ENCODE data around the gene PDZK1IP1. TPM values are rescaled to one million over a fixed set of nuclear protein-coding genes. Genes with fewer than 3 reads are reported as not detected.
A peak's percentile ranks its signal among the peaks of the same experiment; 100 is the strongest.

PDZK1IP1 gene
- total and polyA plus RNA-seq, 12 donors, result 0.17 to 16.9 (median 3.8) TPM

DNA sequence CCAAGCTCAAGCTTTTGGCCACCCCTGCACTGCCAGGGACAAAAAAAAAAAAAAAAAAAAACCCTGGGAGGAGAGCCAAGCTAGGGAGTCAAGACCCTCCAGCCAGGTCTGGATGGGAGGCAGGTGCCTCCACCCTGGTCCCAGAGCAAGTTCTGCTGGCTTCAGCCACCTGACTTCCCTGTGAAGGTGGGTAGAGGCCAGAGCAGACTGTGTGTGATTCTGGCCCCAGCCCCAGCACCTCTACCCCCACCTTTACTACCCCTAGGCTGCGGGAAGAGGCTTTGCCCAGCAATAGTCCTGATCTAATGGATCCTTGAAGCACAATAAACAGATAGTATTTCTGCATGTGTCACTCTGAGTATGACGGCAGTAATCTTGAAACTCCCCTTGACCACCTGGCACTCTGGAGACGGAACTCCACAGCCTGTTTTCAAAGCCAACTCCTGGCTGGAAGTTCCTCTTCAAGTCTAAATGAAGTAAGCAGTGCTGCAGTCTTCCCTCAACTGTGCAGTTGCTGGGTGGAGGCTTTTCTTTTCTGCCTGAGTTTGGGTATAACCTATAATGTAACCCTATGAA is 9.8 kb downstream of the PDZK1IP1 start:
- Histone ChIP-seq H3K36me3 (replicated peaks in 1 of 2) (no peaks in the 10 kb centered on the region), H3K4me3 (no peak overlapping the region), H3K27ac (no peak overlapping the region), H3K27me3 (peaks cover 8% of the 10 kb centered on the region), H3K9me3 (replicated peaks in 1 of 3) (no peaks in the 10 kb centered on the region), H3K4me1 (replicated peaks in 1 of 2) (peaks cover 5 to 11% of the 10 kb centered on the region in 2 donors)
- TF ChIP-seq POLR2A (IDR thresholded peaks at IDR 0.05), result no peak
- TF ChIP-seq, protein P1, sequence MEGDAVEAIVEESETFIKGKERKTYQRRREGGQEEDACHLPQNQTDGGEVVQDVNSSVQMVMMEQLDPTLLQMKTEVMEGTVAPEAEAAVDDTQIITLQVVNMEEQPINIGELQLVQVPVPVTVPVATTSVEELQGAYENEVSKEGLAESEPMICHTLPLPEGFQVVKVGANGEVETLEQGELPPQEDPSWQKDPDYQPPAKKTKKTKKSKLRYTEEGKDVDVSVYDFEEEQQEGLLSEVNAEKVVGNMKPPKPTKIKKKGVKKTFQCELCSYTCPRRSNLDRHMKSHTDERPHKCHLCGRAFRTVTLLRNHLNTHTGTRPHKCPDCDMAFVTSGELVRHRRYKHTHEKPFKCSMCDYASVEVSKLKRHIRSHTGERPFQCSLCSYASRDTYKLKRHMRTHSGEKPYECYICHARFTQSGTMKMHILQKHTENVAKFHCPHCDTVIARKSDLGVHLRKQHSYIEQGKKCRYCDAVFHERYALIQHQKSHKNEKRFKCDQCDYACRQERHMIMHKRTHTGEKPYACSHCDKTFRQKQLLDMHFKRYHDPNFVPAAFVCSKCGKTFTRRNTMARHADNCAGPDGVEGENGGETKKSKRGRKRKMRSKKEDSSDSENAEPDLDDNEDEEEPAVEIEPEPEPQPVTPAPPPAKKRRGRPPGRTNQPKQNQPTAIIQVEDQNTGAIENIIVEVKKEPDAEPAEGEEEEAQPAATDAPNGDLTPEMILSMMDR (IDR thresholded peaks at IDR 0.05), result no peak
- WGBS, 4 donors, result 44 to 67% (median 58%) methylated on average over 3 of the region's 3 CpGs
- intact Hi-C loops (cut with DNase I), result loop anchor here (5.0 to 10.0 kb wide), 3 partner anchors 77 to 545 kb away; partner anchors contain the start of gene FOXD2 (in 1 of the 2)
- peak in 1 of 7 donors; percentile 42 for DNase-seq

DNA sequence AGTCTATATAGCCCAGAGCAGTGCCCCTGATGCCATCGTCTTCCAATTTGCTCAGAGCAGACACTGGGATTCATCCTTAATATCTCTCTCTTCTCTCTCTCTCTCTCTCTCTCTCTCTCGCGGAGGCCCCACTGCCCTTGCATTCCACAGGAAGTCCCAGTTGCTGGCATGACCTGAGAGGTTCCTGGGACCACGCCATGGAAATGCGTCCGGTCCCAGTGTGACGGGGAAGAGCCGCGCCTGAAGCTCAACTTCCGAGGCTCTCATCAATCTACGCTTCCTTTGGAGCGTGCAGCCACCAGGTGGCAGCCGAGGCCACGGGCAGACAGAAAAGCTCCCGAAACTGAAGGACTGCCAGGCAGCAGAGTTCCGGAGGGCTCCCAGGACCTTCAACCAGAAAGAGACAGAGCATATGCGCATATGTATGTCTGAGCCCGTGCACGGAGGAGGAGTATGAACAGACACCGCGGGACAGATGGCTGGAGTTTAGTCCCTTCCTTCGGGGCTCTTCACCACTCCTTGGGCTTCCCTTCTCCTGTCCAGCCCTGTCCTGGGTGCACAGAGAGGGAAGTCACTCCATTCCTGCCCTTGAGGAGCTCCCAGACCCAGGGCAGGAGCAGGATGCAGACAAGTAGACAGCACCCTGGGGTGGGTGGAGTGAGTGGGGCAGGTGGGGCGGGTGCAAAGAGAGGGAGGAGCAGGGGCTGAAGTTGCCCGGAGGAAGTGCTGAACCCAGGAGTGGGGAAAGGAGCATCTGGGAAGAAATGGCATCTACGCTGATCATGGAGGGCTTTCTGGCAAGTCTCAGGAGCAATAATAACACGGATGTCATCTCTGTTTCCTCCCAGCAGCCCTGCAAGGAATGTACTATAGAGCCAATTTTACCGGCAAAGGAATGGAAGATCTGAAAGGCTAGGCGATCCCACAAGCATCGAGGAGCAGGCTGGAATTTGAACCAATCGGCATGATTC is 10.5 kb downstream of the PDZK1IP1 start:
- peaks cover 8% of the 10 kb centered on the region for H3K27me3 ChIP-seq
- TF ChIP-seq, protein P1 (IDR thresholded peaks at IDR 0.05), result peak; percentile 86 to 94 (median 93)
- peak in 1 of 2 donors; percentile 28 for TF ChIP-seq POLR2A (IDR thresholded peaks at IDR 0.05)
- H3K36me3 ChIP-seq (replicated peaks in 1 of 2), result no peaks in the 10 kb centered on the region
- H3K9me3 ChIP-seq (replicated peaks in 1 of 3), result no peaks in the 10 kb centered on the region
- WGBS, 4 donors, result 6 to 16% (median 10%) methylated on average over 9 to 30 of the region's 30 CpGs
- H3K4me1 ChIP-seq (replicated peaks in 1 of 2), result peaks cover 5 to 11% of the 10 kb centered on the region in 2 donors
- intact Hi-C loops (cut with DNase I), result no loop called here
- DNase-seq, result peak; percentile 87 to 96 (median 95)
- peak overlapping the region in 3 of 4 donors; percentile 7 to 60 (median 48) for H3K4me3 ChIP-seq
- H3K27ac ChIP-seq, result peak overlapping the region in 1 of 5 donors; percentile 78

DNA sequence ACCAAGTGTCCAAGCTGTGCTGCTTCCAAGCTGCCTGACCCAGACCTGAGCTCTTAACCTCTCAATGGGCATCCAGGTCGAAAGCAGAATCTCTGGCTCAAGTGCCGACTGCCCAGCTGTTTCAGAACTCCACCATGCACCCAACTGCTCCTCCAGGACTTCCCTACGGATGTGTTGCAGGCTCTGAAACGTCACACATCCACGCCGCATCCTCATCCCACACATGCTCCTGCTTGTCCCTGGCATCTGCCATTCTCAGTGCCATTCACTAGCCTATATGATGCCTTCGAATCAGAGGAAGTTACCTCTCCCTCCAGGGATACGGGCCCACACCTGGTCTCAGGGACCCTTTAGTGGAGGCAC is 11.2 kb downstream of the PDZK1IP1 start:
- WGBS, 4 donors, result 79 to 85% (median 83%) methylated on average over 8 of the region's 8 CpGs
- H3K4me3 ChIP-seq, result peak overlapping the region in 1 of 4 donors; percentile 60
- TF ChIP-seq, protein P1 (IDR thresholded peaks at IDR 0.05), result no peak
- no peak for TF ChIP-seq POLR2A (IDR thresholded peaks at IDR 0.05)

DNA sequence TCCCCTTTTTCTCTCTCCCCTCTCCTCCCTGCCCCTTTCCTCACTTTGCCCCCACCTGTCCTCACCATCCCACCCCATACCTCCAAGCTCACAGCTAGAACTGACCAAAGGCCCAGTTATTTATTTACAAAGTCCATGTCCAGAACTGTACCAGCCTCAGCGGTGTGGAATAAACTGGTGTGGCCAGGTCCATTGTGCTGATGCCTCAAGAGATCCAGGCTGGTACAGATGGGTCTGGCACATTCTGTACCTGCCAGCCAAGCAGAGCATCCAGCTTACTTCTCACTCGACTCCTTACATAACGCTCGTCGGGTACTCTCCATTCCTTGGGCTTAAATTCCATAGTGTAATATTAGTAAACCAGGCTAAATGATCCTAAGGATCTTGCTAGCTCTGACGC is 11.8 kb downstream of the PDZK1IP1 start:
- H3K27me3 ChIP-seq, result peaks cover 15% of the 10 kb centered on the region
- TF ChIP-seq POLR2A (IDR thresholded peaks at IDR 0.05), result no peak
- TF ChIP-seq, protein P1 (IDR thresholded peaks at IDR 0.05), result no peak
- intact Hi-C loops (cut with DNase I), result no loop called here
- peak in 1 of 7 donors; percentile 37 for DNase-seq
- 69 to 90% (median 80%) methylated on average over 6 of the region's 6 CpGs for whole genome bisulfite sequencing, 4 donors
- no peak overlapping the region for H3K4me3 ChIP-seq
- no peaks in the 10 kb centered on the region for H3K9me3 ChIP-seq (replicated peaks in 1 of 3)
- H3K4me1 ChIP-seq (replicated peaks in 1 of 2), result peaks cover 5 to 11% of the 10 kb centered on the region in 2 donors
- H3K27ac ChIP-seq, result no peak overlapping the region
- H3K36me3 ChIP-seq (replicated peaks in 1 of 2), result no peaks in the 10 kb centered on the region

More for the DNA sequence above, 11.2 kb downstream of the PDZK1IP1 start:
- peak overlapping the region in 1 of 5 donors; percentile 78 for H3K27ac ChIP-seq
- peaks cover 9% of the 10 kb centered on the region for H3K27me3 ChIP-seq
- peaks cover 5 to 11% of the 10 kb centered on the region in 2 donors for H3K4me1 ChIP-seq (replicated peaks in 1 of 2)
- no peaks in the 10 kb centered on the region for H3K36me3 ChIP-seq (replicated peaks in 1 of 2)
- H3K9me3 ChIP-seq (replicated peaks in 1 of 3), result no peaks in the 10 kb centered on the region
- DNase-seq, result peak in 1 of 7 donors; percentile 55
- intact Hi-C loops (cut with DNase I), result no loop called here

Measured in adrenal gland (tissue), 12 donors.